Cardiac fibroblast (primary cell): ENCODE measurements around the gene SOCS7.

Experiments used
- DNase-seq, 2 donors: peaks; one replicate each; pipeline versions ENCODE4 v3.0.0 to v3.0.0-alpha.2; 2010; ENCODE audit warnings: low read depth in 2 of 2
- H3K4me3 ChIP-seq, 2 donors: replicated peaks in 1 of 2; 1 replicate in 1 of 2; 2 replicates in 1 of 2; pipeline ENCODE4 v1.5.1; 2011; ENCODE audit warnings: low read depth in 2 of 2, low read length in 2 of 2, mild to moderate bottlenecking in 2 of 2, moderate library complexity in 1 of 2
- TF ChIP-seq, protein P1 (sequence below): IDR thresholded peaks from one replicate; pipeline ENCODE4 v1.5.1; 2011; ENCODE audit warnings: low read depth, mild to moderate bottlenecking, low read length, inconsistent platforms

Gene SOCS7

GRCh38 chr17:38329284-38329683 lies 22.4 kb upstream of the SOCS7 start:
- no peak overlapping the region for H3K4me3 ChIP-seq
- TF ChIP-seq, protein P1, sequence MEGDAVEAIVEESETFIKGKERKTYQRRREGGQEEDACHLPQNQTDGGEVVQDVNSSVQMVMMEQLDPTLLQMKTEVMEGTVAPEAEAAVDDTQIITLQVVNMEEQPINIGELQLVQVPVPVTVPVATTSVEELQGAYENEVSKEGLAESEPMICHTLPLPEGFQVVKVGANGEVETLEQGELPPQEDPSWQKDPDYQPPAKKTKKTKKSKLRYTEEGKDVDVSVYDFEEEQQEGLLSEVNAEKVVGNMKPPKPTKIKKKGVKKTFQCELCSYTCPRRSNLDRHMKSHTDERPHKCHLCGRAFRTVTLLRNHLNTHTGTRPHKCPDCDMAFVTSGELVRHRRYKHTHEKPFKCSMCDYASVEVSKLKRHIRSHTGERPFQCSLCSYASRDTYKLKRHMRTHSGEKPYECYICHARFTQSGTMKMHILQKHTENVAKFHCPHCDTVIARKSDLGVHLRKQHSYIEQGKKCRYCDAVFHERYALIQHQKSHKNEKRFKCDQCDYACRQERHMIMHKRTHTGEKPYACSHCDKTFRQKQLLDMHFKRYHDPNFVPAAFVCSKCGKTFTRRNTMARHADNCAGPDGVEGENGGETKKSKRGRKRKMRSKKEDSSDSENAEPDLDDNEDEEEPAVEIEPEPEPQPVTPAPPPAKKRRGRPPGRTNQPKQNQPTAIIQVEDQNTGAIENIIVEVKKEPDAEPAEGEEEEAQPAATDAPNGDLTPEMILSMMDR = no peak
- DNase-seq = no peak

GRCh38 chr17:38329808-38330730 lies 21.6 kb upstream of the SOCS7 start:
- TF ChIP-seq, protein P1 = no peak
- DNase-seq = no peak
- no peak overlapping the region for H3K4me3 ChIP-seq

DNA sequence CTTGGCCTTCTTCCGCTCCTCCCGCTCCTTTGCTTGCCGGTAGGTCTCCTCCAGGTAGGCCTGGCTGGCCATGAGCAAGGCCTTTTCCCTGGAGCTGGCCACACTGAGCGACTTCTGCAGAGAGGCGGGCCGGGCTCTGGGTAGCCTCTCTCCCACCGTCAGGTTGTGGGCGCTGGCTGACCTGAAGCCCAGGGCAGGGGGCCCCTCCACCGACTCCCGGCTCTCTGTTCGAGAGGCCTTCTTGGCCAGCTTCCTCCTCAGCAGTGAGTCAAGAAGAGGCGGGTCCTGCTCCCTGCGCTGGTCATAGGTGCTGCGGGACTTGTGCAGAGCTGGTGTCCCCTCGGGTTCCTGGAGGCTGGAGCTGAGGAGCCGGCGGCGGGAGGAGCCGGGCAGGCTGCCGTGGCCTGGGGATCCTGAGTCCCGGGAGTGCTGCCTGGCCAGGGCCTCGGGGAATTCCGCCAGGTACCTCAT lies 20.7 kb upstream of the SOCS7 start:
- TF ChIP-seq, protein P1 = no peak
- DNase-seq = no peak
- no peak overlapping the region for H3K4me3 ChIP-seq

DNA sequence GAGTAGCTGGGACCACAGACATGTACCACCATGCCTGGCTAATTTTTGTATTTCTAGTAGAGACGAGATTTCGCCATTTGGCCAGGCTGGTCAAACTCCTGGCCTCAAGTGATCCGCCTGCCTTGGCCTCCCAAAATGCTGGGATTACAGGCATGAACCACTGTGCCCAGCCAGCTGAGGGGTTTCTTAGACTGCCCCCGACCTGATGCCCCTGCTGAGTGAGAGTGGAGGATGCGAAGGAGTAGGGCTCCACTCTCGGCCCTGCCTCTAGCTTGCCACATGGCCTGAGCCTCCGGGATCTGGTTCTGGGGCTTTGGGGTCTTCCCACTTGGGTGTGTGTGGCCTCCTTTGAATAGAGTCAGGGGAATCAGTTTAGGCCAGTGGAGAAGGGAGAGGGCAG lies 18.9 kb upstream of the SOCS7 start:
- TF ChIP-seq, protein P1 = no peak
- no peak for DNase-seq
- no peak overlapping the region for H3K4me3 ChIP-seq

- no peak overlapping the region for H3K4me3 ChIP-seq
- DNase-seq = peak in 1 of 2 donors; percentile 22
- TF ChIP-seq, protein P1 = peak; percentile 82
Observed at GRCh38 chr17:38333635-38334295, 17.9 kb upstream of the SOCS7 start.

- H3K4me3 ChIP-seq = no peak overlapping the region
- TF ChIP-seq, protein P1 = no peak
- no peak for DNase-seq
Observed at GRCh38 chr17:38334480-38335364, 16.9 kb upstream of the SOCS7 start.
